Activated B cell treated with CpG ODN at 0.5 μM for 24 hours (primary cell): ENCODE results near the gene TRIM65. TPM values are rescaled to one million over a fixed set of nuclear protein-coding genes. Genes with fewer than 3 reads are reported as not detected.

Experiments
- ATAC-seq: fragments of 200-7000 bp; cut with Tn5 transposase; one replicate; pipeline ENCODE4 v1.10.0; 2021; ENCODE audit warnings: low read depth, mild to moderate bottlenecking, moderate library complexity
- CTCF ChIA-PET: fragments of 350-600 bp; sonication (Branson Sonifier 250); formaldehyde crosslinking; loops from one replicate; lab custom pipeline; 2021; ENCODE audit warnings: antibody characterized with exemption; lab: Charles Lee
- POLR2A ChIA-PET: fragments of 350-600 bp; sonication (Branson Sonifier 250); formaldehyde crosslinking; loops from one replicate; lab custom pipeline; 2021; ENCODE audit warnings: antibody characterized with exemption; lab: Charles Lee
- DNase-seq: peaks from one replicate; pipeline ENCODE4 v3.0.0; 2022
- H3K27ac Mint-ChIP-seq: one replicate; pipeline ENCODE4 v1.8.0; 2020; ENCODE audit warnings: mixed read lengths
- H3K27me3 Mint-ChIP-seq: one replicate; pipeline ENCODE4 v1.8.0; 2021; ENCODE audit warnings: mixed read lengths
- H3K36me3 Mint-ChIP-seq: one replicate; pipeline ENCODE4 v1.8.0; 2021; ENCODE audit warnings: low read depth, mixed read lengths
- H3K4me1 Mint-ChIP-seq: one replicate; pipeline ENCODE4 v1.8.0; 2021; ENCODE audit warnings: mixed read lengths
- H3K4me3 Mint-ChIP-seq: one replicate; pipeline ENCODE4 v1.8.0; 2020; ENCODE audit warnings: mild to moderate bottlenecking, mixed read lengths
- H3K9me3 Mint-ChIP-seq: one replicate; pipeline ENCODE4 v1.8.0; 2020; ENCODE audit warnings: mixed read lengths
- CTCF ChIP-seq: fragments of 200-600 bp; IDR thresholded peaks from one replicate; pipeline ENCODE4 v1.8.0; 2022; ENCODE audit warnings: antibody characterized with exemption, mild to moderate bottlenecking
- intact Hi-C: fragments of 100-400 bp; cut with micrococcal nuclease; formaldehyde crosslinking; loops from one replicate; pipeline ENCODE4 v1.15.1; 2024
- total RNA-seq: library from RNA; stranded (reverse); gene quantifications from 2 replicates; pipeline ENCODE4 v1.2.3, GENCODE V29; 2022

Gene TRIM65
- total RNA-seq, 1 donor from 2014 or later = 22.4 TPM

- Mint-ChIP-seq H3K36me3 (no peaks in the 10 kb centered on the region), H3K9me3 (no peaks in the 10 kb centered on the region)
- intact Hi-C loops = loop anchor here (5.0 kb wide), 1 partner anchor 36 kb away; the partner anchor contains the start of gene UNC13D
Observed at GRCh38 chr17:75878174-75878998, 18.4 kb downstream of the TRIM65 start, which contains the start of gene TRIM47. Gene TRIM47 (minus strand): TSS chr17:75878581. CDS start chr17:75878548, 33 bp downstream.

GRCh38 chr17:75877752-75878173 is 19.0 kb downstream of the TRIM65 start:
- intact Hi-C loops = loop anchor here (1.0 to 5.0 kb wide), 4 partner anchors 13 to 35 kb away; partner anchors contain the start of genes MRPL38, TRIM65 and UNC13D
- H3K4me3 Mint-ChIP-seq = peak overlapping the region; percentile 82
- no peak for TF ChIP-seq CTCF
- DNase-seq (peak; percentile 73), ATAC-seq (peak; percentile 83)
- H3K4me1 Mint-ChIP-seq = peaks cover 28% of the 10 kb centered on the region
- no peaks in the 10 kb centered on the region for H3K9me3 Mint-ChIP-seq
- H3K36me3 Mint-ChIP-seq = no peaks in the 10 kb centered on the region
- POLR2A ChIA-PET = interaction anchor here (0.5 to 7.1 kb wide), 12 partner anchors 13 to 361 kb away, joined by 3 to 129 read pairs (median 4); partner anchors contain the start of genes TRIM65, TSEN54, UNC13D and UNK
- CTCF ChIA-PET = interaction anchor here (0.6 to 4.4 kb wide), 9 partner anchors 17 to 136 kb away, joined by 3 to 34 read pairs (median 4); partner anchors contain the start of genes MRPL38 and WBP2
- peak overlapping the region; percentile 79 for H3K27ac Mint-ChIP-seq
- H3K27me3 Mint-ChIP-seq = peaks cover 8% of the 10 kb centered on the region

More at GRCh38 chr17:75878174-75878998, 18.4 kb downstream of the TRIM65 start, which contains the start of gene TRIM47:
- Mint-ChIP-seq H3K27ac (peak within 1 kb of the TSS; percentile 79), H3K4me3 (peak within 1 kb of the TSS; percentile 82), H3K4me1 (peaks cover 28% of the 10 kb centered on the region), H3K27me3 (peaks cover 8% of the 10 kb centered on the region)
- POLR2A ChIA-PET = interaction anchor here (0.5 to 7.1 kb wide), 14 partner anchors 9 to 362 kb away, joined by 3 to 129 read pairs (median 4); partner anchors contain the start of genes TRIM65, TSEN54, UNC13D and UNK
- ATAC-seq (no peak), DNase-seq (no peak)
- CTCF ChIA-PET = interaction anchor here (1.0 to 4.4 kb wide), 6 partner anchors 17 to 133 kb away, joined by 3 to 34 read pairs (median 4); partner anchors contain the start of genes MRPL38 and WBP2
- no peak for TF ChIP-seq CTCF

GRCh38 chr17:75876938-75877751 is 19.6 kb downstream of the TRIM65 start:
- Mint-ChIP-seq H3K9me3 (no peaks in the 10 kb centered on the region), H3K4me1 (peaks cover 28% of the 10 kb centered on the region), H3K27ac (peak overlapping the region; percentile 79), H3K27me3 (peaks cover 8% of the 10 kb centered on the region), H3K4me3 (peak overlapping the region; percentile 82), H3K36me3 (no peaks in the 10 kb centered on the region)
- ATAC-seq (peak; percentile 19), DNase-seq (no peak)
- TF ChIP-seq CTCF = no peak
- CTCF ChIA-PET = interaction anchor here (0.6 to 4.4 kb wide), 10 partner anchors 16 to 137 kb away, joined by 3 to 34 read pairs (median 4); partner anchors contain the start of genes MRPL38, TRIM65 and WBP2
- intact Hi-C loops = loop anchor here (1.0 to 5.0 kb wide), 5 partner anchors 13 to 35 kb away; partner anchors contain the start of genes MRPL38, TRIM65, UNC13D and WBP2
- POLR2A ChIA-PET = interaction anchor here (0.5 to 7.1 kb wide), 12 partner anchors 13 to 361 kb away, joined by 3 to 129 read pairs (median 4); partner anchors contain the start of genes TRIM65, TSEN54, UNC13D and UNK

- POLR2A ChIA-PET = interaction anchor here (0.6 to 7.1 kb wide), 11 partner anchors 12 to 122 kb away, joined by 3 to 129 read pairs (median 4); partner anchors contain the start of genes TRIM65, UNC13D and WBP2
- H3K36me3 Mint-ChIP-seq = no peaks in the 10 kb centered on the region
- TF ChIP-seq CTCF = no peak
- peak; percentile 60 for ATAC-seq
- peak overlapping the region; percentile 79 for H3K27ac Mint-ChIP-seq
- peak; percentile 50 for DNase-seq
- peak overlapping the region; percentile 82 for H3K4me3 Mint-ChIP-seq
- H3K4me1 Mint-ChIP-seq = peaks cover 28% of the 10 kb centered on the region
- intact Hi-C loops = loop anchor here (1.0 to 5.0 kb wide), 3 partner anchors 21 to 34 kb away; partner anchors contain the start of genes MRPL38, UNC13D and WBP2
- H3K27me3 Mint-ChIP-seq = peaks cover 8% of the 10 kb centered on the region
- CTCF ChIA-PET = interaction anchor here (0.7 to 4.4 kb wide), 9 partner anchors 11 to 123 kb away, joined by 3 to 34 read pairs (median 4); partner anchors contain the start of genes GALK1, TRIM65 and WBP2
- H3K9me3 Mint-ChIP-seq = no peaks in the 10 kb centered on the region
Observed at GRCh38 chr17:75876190-75876937, 20.4 kb downstream of the TRIM65 start.
